Amniotic epithelial cell (primary cell): ENCODE measurements around the gene ZDHHC3.
"Not testable (repeated sequence)": the region's sequence is repeated elsewhere in the genome, so short reads cannot be mapped to it uniquely, and the experiment has no call there.

Experiments used
- DNase-seq: peaks from one replicate; pipeline ENCODE4 v3.0.0-alpha.2; 2010; ENCODE audit warnings: low read depth

Gene ZDHHC3

GRCh38 chr3:44995142-44995770, 19.3 kb upstream of the ZDHHC3 start:
- DNase-seq, result peak; percentile 47

DNA sequence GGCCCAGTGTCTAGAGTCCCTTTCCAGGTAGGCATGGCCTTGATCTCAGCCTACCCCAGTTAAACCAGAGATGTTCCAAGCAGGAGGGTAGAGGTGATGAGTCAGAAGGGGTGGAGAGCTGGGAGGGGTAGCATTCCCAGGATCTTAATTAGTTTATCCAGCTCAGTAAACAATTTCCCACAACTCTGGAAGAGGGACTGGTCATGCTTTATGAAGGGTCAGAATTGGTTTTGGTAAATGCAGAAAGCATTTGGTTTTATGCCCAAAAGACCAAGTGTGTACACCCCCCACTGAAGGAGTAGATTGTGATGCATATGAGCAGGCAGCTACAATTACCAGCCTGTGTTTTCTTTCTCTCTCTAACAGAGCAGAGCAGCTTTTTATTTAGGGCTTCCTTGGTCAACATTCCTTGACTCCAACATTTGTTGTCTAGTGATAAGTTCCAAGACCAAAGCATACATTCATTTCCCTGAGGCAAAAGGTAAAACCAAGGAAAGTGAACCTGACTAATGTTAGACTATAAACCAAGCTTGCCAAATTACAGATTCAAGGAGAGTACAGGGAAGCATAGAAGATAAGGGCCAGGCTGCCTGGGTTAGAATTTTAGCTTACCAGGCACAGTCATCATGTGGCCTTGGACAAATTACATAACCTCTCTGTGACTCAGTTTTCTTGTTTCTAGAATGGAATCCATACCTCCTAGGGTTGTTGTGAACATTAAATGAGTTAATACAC, 17.7 kb upstream of the ZDHHC3 start:
- DNase-seq, result peak; percentile 82

DNA sequence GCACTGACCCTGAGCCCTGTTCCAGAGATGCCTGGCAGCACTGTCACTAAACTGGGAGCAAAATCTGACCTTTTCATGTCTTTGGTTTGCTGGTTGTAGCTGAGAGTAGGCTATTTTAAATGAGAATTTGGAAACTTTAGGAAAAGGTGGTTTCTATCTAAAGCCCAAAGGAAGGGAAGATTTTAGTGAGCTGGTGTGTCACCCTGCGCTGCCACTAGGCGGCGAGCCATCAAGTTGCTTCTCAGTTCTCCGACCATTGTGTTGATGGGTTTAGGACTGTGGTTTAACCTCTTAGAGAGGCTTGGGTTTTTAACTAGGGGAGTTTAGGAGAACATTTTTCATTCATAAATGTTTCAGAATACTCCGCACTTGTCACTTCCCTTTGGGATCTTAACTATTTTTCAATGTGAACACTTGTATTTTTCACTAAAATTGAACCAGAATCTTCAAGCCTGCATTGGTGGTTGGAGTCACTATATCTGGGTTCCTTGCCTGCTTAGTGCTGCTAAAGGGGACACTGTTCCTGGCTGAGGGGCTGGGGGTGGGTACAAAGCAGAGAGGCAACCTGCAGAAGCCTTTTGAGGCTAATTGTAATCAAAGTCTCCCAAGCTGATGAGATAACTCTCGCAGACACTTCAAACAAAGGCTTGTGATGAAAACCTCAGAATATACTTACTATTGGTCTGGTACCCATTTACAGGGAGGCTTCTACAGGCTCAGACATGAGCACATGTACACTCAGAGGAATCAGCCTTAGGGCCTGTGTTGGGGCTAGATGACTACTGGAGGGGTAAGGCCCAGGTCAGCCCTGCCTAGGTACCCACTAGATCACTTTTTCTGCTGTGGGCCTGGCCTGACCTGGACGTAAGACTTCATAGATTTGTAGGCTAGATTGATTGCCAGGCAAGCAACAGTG, 16.8 kb upstream of the ZDHHC3 start:
- DNase-seq, result no peak

DNA sequence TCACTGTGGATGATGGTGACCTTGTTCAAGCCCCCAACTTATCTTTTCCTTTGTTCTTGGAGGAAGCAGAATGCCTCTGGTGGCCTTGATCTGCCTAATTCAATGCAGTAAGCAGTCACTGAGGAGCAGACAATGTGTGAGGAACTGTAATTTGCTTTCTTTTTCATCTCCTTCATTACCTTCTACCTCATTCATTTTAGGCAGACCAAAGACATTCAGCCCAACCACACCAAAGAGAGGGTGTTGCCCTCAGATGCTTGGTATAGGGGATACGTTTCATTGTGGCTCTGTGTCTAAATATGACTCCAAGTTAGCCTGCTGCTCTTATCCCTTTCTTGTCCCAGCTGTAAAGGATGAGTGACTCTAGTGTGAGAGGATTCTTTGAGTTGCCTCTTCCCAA, 15.4 kb upstream of the ZDHHC3 start:
- DNase-seq, result no peak

DNA sequence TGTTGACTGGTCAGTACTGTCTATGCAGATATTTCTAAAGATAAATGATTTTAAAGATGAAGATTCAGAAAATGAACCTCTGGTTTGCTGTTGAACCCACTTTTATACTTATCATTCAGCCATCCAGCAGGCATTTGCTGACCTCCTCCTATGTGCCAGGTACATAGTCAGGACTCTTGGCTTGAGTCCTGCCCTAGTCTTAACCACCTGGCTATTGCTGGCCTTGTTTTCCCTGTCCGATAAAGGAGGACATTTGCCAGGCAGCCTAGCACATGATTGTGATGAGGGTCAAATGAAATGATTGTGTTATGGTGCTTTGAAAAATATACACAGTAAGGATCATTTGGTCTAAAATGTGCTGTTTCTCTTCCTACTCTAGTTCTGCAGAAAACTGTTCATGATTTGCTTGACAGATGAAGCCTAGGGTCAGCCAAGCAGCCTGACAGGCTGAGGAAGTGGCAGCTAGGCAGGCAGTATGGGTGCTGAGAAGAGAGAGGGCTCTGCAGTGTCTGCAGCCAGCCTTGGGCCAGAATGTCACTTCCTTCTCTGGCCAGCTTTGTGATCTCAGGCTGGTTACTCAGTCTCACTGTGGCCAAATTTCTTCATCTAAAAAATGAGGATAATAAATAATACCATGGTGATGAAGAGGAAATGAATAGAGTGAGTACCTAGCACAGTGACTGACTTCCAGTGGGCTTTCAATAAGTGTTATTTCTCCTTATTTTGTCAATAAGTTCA, 13.8 kb upstream of the ZDHHC3 start:
- DNase-seq, result no peak

- no peak for DNase-seq
These were observed 13.2 kb upstream of the ZDHHC3 start for GRCh38 chr3:44989141-44989540.

DNA sequence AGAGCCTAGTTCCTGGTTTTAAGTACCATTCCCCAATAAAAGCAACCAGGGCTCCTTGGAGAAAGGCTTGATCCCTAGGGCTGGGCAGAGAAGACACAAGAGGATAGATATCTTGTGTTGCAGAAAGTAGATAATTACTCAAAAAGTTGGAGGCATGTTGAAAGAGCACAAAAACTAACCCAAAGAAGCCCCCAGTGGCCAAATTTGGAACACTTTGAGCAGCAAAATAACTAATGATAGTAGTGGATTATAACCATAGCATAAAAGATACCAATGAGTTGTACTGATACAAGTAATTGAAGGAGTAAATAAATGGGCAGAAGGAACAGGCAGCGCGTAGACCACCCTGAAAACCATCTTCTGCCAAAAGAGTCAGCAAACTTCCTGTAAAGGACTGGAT, 12.1 kb upstream of the ZDHHC3 start:
- no peak for DNase-seq

- peak; percentile 27 for DNase-seq
These were observed 11.4 kb upstream of the ZDHHC3 start for GRCh38 chr3:44987332-44987731.

GRCh38 chr3:44986330-44986729, 10.4 kb upstream of the ZDHHC3 start:
- DNase-seq, result not testable (repeated sequence)

GRCh38 chr3:44984335-44984734, 8.4 kb upstream of the ZDHHC3 start:
- DNase-seq, result no peak

GRCh38 chr3:44983484-44983941, 7.5 kb upstream of the ZDHHC3 start:
- DNase-seq, result no peak

DNA sequence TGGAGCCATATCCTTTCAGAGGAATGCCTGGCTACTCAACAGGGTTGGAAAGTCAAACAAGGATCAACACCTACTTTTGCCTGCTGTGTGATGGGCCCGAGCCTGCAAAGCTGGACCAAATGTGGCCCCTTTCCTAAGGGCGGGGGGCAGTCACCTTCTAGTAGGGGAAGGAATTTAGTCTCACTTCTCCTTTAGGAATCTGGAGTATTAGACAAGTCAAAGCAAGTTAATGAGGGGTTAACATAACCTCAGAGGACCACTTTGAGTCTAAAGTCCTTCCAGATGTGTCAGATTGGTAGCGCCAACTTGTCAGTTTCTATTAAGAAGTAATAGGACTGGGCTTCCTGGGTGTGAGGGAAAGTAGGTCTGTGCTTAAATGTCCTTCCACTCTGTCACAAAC, 6.8 kb upstream of the ZDHHC3 start:
- no peak for DNase-seq

DNA sequence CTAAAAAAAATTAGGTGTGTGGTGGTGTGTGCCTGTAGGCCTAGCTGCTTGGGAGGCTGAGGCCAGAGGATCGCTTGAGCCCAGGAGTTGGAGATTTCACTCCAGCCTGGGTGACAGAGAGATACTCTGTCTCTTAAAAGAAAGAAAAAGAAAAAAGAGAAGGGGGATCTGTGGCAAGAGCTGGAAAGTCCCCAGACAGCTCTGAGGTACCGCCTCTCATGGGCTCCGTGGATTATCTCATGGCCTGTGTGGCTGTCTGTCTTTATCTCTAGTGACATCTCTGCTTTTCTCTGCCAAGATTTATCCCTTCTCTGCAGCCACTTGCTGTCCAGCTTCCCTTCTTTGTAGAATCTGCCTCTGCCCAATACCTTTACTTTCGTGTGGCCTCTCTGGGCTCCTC, 5.8 kb upstream of the ZDHHC3 start:
- no peak for DNase-seq

GRCh38 chr3:44981220-44981619, 5.2 kb upstream of the ZDHHC3 start:
- peak; percentile 54 for DNase-seq

- DNase-seq, result no peak
These were observed 1.6 kb downstream of the ZDHHC3 start for GRCh38 chr3:44974416-44974815.

DNA sequence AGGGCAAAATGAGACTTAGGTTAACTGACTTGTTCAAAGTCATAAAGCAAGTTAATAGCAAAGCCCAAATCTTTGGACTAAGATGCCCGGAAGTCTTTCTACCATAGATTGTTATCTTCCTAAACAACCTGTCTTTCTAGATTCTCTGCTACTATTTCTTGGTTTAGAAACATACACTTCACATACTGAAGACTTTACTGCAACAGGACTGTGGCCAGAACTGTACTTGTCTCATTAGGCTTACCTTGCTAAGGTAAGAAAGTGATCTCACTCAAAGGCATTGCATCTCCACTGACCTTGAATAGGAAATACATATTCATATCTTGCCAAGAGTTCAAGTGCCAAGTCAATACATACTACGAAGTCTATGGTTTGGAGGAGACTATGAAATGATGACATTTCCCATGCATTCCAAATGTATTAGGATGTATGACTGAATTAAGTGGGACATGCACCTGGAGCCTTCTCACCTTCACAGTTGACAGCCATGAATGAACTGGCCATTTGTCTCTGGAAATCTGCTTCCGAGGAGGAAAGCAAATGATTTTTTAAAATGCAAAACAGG, 5.0 kb downstream of the ZDHHC3 start:
- DNase-seq, result no peak

DNA sequence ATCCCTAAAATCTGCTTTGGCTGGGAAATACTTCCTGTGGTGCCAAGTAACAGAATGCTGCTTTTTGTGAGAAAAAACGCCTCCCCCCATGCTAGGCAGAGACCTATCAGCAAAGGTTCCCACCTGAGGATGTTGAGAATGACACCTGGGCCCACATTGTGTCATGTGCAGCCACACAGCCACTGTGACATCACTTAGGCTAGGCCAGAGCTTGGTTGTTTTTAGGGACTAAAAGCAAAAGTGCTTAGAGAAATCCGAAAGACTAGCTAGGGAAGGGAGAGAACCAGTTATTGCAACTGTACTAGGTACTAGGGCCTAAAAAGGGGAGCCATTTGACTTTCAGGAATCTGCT, 6.2 kb downstream of the ZDHHC3 start:
- no peak for DNase-seq

- no peak for DNase-seq
These were observed 6.7 kb downstream of the ZDHHC3 start for GRCh38 chr3:44969154-44969827.

DNA sequence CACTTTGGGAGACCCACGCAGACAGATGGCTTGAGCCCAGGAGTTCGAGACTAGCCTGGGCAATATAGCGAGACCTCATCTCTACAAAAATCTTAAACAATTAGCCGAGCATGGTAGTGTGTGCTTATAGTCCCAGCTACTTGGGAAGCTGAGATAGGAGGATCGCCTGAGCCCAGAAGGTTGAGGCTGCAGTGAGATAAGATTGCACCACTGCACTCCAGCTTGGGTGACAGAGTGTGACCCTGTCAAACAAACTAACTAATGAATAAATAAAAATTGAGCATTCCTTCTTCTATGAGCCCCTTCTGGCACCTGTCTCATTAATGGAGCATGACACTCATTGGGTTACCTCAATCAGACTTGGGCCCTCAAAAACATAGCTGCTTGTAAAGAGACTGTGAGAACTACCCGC, 7.5 kb downstream of the ZDHHC3 start:
- no peak for DNase-seq

GRCh38 chr3:44966795-44967278, 9.1 kb downstream of the ZDHHC3 start:
- DNase-seq, result peak; percentile 12

DNA sequence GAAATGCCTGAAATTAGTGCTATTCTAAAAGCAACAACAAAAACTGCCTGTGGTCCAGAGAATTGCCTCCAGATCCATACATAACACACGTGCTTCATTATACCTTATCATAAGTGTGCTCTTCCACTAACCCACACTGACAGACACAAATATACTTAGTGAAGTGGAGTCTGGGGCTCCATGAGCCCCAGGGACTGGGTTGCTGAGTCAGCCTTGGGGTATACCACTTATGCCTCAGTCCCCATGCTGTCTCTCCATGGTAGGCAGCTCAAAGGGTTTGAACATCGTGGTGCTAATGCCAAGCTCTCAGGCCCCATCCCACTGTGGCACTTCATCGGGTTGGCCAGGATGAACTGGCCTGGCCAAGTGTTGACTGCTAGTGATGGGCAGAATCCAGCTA, 10.8 kb downstream of the ZDHHC3 start:
- DNase-seq, result no peak
